Effector memory CD4-positive, alpha-beta T cell (primary cell): ENCODE measurements around the gene DAPK1.

ENCODE experiments used
- DNase-seq, 3 donors: peaks; one replicate each; pipeline ENCODE4 v3.0.0-alpha.2; 2020
- H3K27ac ChIP-seq: 2 replicates; pipeline ENCODE4 v1.7.0; 2013; ENCODE audit warnings: mild to moderate bottlenecking, low read length, moderate library complexity; ENCODE audit not compliant: insufficient read depth, poor library complexity, severe bottlenecking
- H3K27me3 ChIP-seq: replicated peaks from 2 replicates; pipeline ENCODE4 v1.7.0; 2013; ENCODE audit warnings: mild to moderate bottlenecking, low read length; ENCODE audit not compliant: insufficient read depth, control insufficient read depth, poor library complexity, severe bottlenecking
- H3K36me3 ChIP-seq: 2 replicates; pipeline ENCODE4 v1.7.0; 2013; ENCODE audit warnings: mild to moderate bottlenecking, low read length, moderate library complexity; ENCODE audit not compliant: control insufficient read depth, insufficient read depth
- H3K4me1 ChIP-seq: 2 replicates; pipeline ENCODE4 v1.7.0; 2013; ENCODE audit warnings: low read length, mild to moderate bottlenecking; ENCODE audit not compliant: control insufficient read depth, insufficient read depth, poor library complexity, severe bottlenecking
- H3K4me3 ChIP-seq: 2 replicates; pipeline ENCODE4 v1.7.0; 2013; ENCODE audit warnings: low read length, low read depth, mild to moderate bottlenecking; ENCODE audit not compliant: insufficient read depth, poor library complexity, severe bottlenecking
- H3K9me3 ChIP-seq: 2 replicates; pipeline ENCODE4 v1.7.0; 2013; ENCODE audit warnings: mild to moderate bottlenecking, low read length, moderate library complexity; ENCODE audit not compliant: control insufficient read depth

DAPK1 gene

GRCh38 chr9:87562530-87563170 lies 65.0 kb downstream of the DAPK1 start:
- no peak for DNase-seq
- Histone ChIP-seq H3K9me3 (no peaks in the 10 kb centered on the region), H3K27ac (no peak overlapping the region), H3K4me1 (no peaks in the 10 kb centered on the region), H3K4me3 (no peak overlapping the region), H3K27me3 (no peaks in the 10 kb centered on the region), H3K36me3 (no peaks in the 10 kb centered on the region)

DNA sequence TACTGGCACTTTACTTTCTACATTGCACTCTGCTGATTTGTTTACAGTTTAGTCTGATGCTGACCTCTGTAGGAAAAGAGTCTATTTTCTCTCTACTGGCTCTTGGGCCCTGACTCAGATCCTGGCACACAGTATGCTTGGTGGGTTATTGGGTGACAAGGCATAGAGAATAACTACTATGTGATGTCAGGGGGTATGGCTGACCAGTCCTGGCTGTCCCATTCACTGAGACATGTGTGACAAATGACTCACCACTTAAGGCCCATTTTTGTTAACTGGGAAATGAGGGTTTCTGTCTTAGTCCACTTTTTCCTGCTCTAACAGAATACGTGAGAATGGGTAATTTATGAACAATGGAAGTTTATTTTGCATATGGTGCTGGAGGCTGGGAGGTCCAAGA lies 66.4 kb downstream of the DAPK1 start:
- no peak overlapping the region for H3K27ac ChIP-seq
- no peaks in the 10 kb centered on the region for H3K27me3 ChIP-seq
- no peak for DNase-seq
- no peaks in the 10 kb centered on the region for H3K4me1 ChIP-seq
- no peaks in the 10 kb centered on the region for H3K9me3 ChIP-seq
- no peaks in the 10 kb centered on the region for H3K36me3 ChIP-seq
- no peak overlapping the region for H3K4me3 ChIP-seq

DNA sequence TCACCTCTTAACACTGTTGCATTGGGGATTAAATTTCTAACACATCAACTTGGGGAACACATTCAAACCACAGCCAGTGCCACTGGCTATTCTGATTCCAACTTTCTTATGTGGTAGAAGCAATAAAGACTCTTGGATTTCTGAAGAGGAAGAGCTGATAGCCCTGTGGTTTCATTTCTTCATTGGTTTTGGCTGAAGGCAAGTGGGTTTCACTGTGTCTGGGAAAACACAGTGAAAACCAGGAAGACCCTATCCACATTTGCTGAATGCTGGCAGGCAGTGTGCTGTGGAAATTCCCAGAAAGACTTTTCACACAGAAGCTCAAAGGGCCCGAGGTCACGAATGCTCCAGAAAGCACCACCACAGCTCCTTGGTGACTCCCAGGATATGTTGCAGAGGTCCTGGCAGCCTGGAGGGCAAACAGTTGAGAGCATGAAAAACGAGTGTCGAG lies 67.1 kb downstream of the DAPK1 start:
- no peak overlapping the region for H3K27ac ChIP-seq
- H3K27me3 ChIP-seq, result no peaks in the 10 kb centered on the region
- H3K4me3 ChIP-seq, result no peak overlapping the region
- no peaks in the 10 kb centered on the region for H3K4me1 ChIP-seq
- no peaks in the 10 kb centered on the region for H3K36me3 ChIP-seq
- no peak for DNase-seq
- no peaks in the 10 kb centered on the region for H3K9me3 ChIP-seq

DNA sequence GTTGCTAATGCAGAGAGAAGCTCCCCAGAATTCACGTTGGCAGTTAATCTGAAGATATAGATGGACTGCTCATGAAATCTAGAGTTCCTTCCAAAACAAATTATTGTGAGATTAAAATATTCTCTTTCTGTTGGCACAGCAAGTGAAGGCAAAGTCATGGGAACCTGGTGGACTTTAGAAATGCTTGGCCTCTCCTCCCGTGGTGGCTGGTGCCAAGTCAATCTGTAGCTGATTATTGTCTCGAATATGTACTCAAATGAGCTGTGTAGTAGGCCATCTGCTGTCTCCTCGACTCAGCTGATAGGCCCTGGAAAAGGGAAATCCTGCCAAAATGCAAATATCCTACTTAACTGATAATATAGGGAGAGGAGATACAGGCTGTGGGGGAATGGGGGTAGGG lies 69.3 kb downstream of the DAPK1 start:
- Histone ChIP-seq H3K9me3 (no peaks in the 10 kb centered on the region), H3K27me3 (no peaks in the 10 kb centered on the region), H3K27ac (no peak overlapping the region), H3K4me3 (no peak overlapping the region), H3K4me1 (no peaks in the 10 kb centered on the region), H3K36me3 (no peaks in the 10 kb centered on the region)
- DNase-seq, result no peak

GRCh38 chr9:87567571-87567970 lies 69.9 kb downstream of the DAPK1 start:
- DNase-seq, result no peak
- H3K27me3 ChIP-seq, result no peaks in the 10 kb centered on the region
- no peak overlapping the region for H3K27ac ChIP-seq
- no peaks in the 10 kb centered on the region for H3K9me3 ChIP-seq
- H3K4me1 ChIP-seq, result no peaks in the 10 kb centered on the region
- H3K36me3 ChIP-seq, result no peaks in the 10 kb centered on the region
- H3K4me3 ChIP-seq, result no peak overlapping the region

GRCh38 chr9:87567983-87568382 lies 70.3 kb downstream of the DAPK1 start:
- Histone ChIP-seq H3K9me3 (no peaks in the 10 kb centered on the region), H3K4me1 (no peaks in the 10 kb centered on the region), H3K36me3 (no peaks in the 10 kb centered on the region), H3K4me3 (no peak overlapping the region), H3K27me3 (no peaks in the 10 kb centered on the region), H3K27ac (no peak overlapping the region)
- no peak for DNase-seq

- no peaks in the 10 kb centered on the region for H3K36me3 ChIP-seq
- H3K27me3 ChIP-seq, result no peaks in the 10 kb centered on the region
- no peaks in the 10 kb centered on the region for H3K9me3 ChIP-seq
- H3K4me1 ChIP-seq, result no peaks in the 10 kb centered on the region
- DNase-seq, result no peak
- no peak overlapping the region for H3K4me3 ChIP-seq
- no peak overlapping the region for H3K27ac ChIP-seq
Measured at GRCh38 chr9:87568401-87568800, 70.7 kb downstream of the DAPK1 start.

DNA sequence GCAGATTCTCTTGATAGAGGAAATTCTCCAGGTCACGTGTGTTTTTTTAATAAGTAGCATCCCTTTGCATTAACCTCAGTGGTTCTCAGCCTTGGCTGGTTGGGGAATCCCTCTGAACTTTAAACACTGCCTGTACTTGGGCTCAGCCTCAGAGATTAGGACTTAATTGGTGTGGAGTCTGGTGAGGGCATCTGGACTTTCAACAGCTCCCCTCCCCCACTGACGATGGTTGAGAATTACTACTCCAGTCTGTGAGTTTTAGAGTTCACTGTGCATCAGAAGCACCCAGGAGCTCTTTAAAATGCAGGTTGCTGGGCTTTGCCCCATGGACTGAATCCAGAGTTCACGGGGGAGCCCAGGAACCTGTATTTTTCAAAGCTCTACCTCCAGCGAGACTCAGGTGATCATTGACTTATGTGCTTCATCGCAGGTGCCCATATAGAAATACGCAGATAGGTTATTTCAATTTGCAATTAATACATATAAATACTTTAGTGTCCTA lies 71.4 kb downstream of the DAPK1 start:
- H3K36me3 ChIP-seq, result no peaks in the 10 kb centered on the region
- H3K4me1 ChIP-seq, result no peaks in the 10 kb centered on the region
- no peak for DNase-seq
- no peak overlapping the region for H3K27ac ChIP-seq
- H3K27me3 ChIP-seq, result no peaks in the 10 kb centered on the region
- no peak overlapping the region for H3K4me3 ChIP-seq
- H3K9me3 ChIP-seq, result no peaks in the 10 kb centered on the region

DNA sequence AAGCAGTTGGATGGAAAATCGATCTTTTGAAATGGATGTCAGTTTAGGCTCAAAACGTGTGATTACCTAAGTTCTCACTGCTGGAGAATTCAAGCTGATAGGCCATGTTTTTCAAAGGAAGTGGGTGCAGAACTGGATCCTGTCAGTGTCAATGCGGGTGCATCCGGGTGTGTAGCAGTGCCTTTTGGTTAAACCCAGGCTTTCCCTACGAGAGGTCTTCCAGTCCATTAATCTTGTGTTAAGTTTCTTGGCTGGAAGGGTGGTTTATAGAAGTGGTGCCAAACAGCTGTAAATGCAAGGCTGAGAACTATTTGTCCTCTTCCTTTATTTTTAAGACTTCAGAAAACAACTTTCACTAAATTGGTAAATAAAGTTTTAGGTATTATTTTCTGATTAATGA lies 71.9 kb downstream of the DAPK1 start:
- Histone ChIP-seq H3K4me1 (no peaks in the 10 kb centered on the region), H3K4me3 (no peak overlapping the region)

GRCh38 chr9:87570000-87570908 lies 72.6 kb downstream of the DAPK1 start:
- Histone ChIP-seq H3K4me3 (no peak overlapping the region), H3K4me1 (no peaks in the 10 kb centered on the region), H3K36me3 (no peaks in the 10 kb centered on the region), H3K27ac (no peak overlapping the region), H3K9me3 (no peaks in the 10 kb centered on the region), H3K27me3 (no peaks in the 10 kb centered on the region)
- no peak for DNase-seq

More for the DNA sequence above, 71.9 kb downstream of the DAPK1 start:
- DNase-seq, result no peak
- H3K27ac ChIP-seq, result no peak overlapping the region
- no peaks in the 10 kb centered on the region for H3K9me3 ChIP-seq
- no peaks in the 10 kb centered on the region for H3K27me3 ChIP-seq
- H3K36me3 ChIP-seq, result no peaks in the 10 kb centered on the region
